SJSA1 (cell line): ENCODE results near the gene HAGH. TPM values are rescaled to one million over a fixed set of nuclear protein-coding genes. Genes with fewer than 3 reads are reported as not detected.
A peak's percentile ranks its signal among the peaks of the same experiment; 100 is the strongest.

Experiments
- DNase-seq, 2 experiments: peaks; one replicate each; pipeline ENCODE4 v3.0.0-alpha.2; 2015 to 2020; ENCODE audit warnings: low spot score in 2 of 2, low read depth in 1 of 2
- H3K27ac ChIP-seq: fragments of 250-450 bp; sonication (Bioruptor Pico); 2 replicates; pipeline ENCODE4 v1.5.1; 2020; ENCODE audit warnings: mild to moderate bottlenecking, moderate library complexity
- H3K27me3 ChIP-seq: fragments of 250-450 bp; sonication (Bioruptor Pico); replicated peaks from 2 replicates; pipeline ENCODE4 v1.5.1; 2020; ENCODE audit warnings: mild to moderate bottlenecking, moderate library complexity
- H3K36me3 ChIP-seq: fragments of 250-450 bp; sonication (Bioruptor Pico); 2 replicates; pipeline ENCODE4 v1.5.1; 2020; ENCODE audit warnings: mild to moderate bottlenecking
- H3K4me1 ChIP-seq: fragments of 250-450 bp; sonication (Bioruptor Pico); replicated peaks from 2 replicates; pipeline ENCODE4 v1.6.1; 2021; ENCODE audit warnings: mild to moderate bottlenecking
- H3K4me3 ChIP-seq: fragments of 250-450 bp; sonication (Bioruptor Pico); 2 replicates; pipeline ENCODE4 v1.5.1; 2020; ENCODE audit warnings: mild to moderate bottlenecking
- H3K9me3 ChIP-seq: fragments of 250-450 bp; sonication (Bioruptor Pico); replicated peaks from 2 replicates; pipeline ENCODE4 v1.5.1; 2020; ENCODE audit warnings: mild to moderate bottlenecking
- total RNA-seq: library from RNA; depleted of rRNA; stranded (reverse); fragments of >200 nt; shearing (Covaris generic); gene quantifications from 2 replicates; pipeline ENCODE4 v1.2.3, GENCODE V29; 2014

HAGH gene
- total RNA-seq, 1 experiment from 2014 or later = 65.3 TPM

DNA sequence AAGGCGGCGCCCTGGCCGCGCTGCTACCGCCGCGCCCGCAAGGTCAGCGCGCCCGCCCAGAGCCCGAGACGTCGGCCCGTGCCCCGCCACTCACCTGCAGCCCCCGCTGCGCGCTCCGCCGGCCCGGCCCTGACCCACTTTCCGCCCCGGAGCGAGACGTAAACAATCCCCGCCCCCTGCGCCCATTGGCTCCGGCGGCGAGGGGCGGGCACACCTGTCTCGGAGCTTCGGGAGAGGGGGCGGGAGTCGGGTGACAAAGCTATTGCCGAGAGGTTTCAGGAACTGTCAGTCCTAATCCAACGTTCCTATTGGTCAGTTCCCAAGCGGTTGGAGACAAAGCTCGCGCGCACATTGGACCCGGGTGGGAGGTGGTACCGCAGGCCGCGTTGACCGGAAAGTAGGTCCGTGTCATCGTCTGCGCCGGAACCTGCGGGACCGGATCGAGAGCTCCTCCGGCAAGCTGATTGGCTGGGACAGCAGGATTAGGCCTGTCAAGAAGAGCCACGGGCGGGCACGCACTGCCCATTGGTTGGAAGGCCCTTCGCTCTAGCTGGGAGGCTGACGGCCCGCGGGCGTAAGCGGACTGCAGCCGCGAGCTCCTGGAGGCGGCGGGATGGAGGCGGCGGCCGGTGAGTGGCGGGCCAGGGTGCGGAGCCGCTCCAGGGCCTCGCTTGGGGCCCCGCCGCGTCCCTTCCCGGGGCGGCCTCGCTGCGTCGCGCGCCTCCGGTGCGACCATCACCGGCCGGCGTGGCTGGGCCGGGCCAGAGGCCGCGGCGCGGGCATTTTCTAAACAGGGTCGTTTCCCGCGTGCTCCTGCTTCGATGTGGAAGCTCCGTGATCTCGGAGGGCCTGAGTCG, 44.0 kb downstream of the HAGH start, which contains the start of the genes NUBP2 and SPSB3:
Gene NUBP2, plus strand, starts transcription at position 553 of the 857 bp plus-strand sequence. Its CDS starts 61 bp downstream, at position 614.
Gene SPSB3, minus strand, starts transcription at position 164 of the 857 bp plus-strand sequence. CDS start 1,088 bp downstream, outside the sequence.
- DNase-seq = peak; percentile 98 to 100
- peak within 1 kb of the TSS; percentile 18 for H3K27ac ChIP-seq
- H3K27me3 ChIP-seq = no peaks in the 10 kb centered on the region
- H3K9me3 ChIP-seq = no peaks in the 10 kb centered on the region
- H3K4me3 ChIP-seq = peak within 1 kb of the TSS; percentile 98
- H3K36me3 ChIP-seq = peaks cover 58% of the 10 kb centered on the region
- peaks cover 17% of the 10 kb centered on the region for H3K4me1 ChIP-seq

DNA sequence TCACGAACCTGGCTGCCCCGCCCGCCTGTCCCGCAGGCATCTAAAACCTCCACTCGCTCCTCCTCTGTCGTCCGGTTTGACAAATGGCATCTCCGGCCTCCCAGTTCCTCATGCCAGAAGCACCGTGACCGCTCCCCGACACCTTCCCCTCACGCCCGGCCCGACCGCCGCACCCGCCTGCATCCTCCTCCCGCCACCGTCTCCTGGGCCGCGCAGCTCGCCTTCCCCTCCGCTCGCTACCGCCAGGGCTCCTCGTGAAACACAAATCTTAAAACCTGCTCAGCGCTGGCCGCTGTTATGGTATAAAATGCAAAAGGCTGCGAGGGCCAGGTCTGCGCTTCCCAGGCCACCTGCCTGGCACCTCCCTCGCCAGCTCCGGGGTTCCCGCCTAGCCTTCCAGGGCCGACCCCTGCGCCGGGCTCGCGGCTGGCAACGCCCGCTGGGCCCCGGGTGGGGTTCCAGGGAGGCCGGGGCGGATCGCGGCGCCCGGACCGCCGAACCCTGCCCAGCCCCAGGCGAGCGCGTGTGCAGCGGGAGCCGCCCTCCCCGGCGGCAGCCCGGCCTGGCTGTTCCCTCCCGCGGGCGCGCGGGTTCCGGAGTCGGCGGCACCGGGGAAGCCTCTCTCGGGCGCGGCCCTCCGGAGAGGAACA, 44.7 kb downstream of the HAGH start:
- Histone ChIP-seq H3K9me3 (no peaks in the 10 kb centered on the region), H3K36me3 (peaks cover 62% of the 10 kb centered on the region), H3K27ac (no peak overlapping the region), H3K27me3 (no peaks in the 10 kb centered on the region), H3K4me3 (peak overlapping the region; percentile 98), H3K4me1 (peaks cover 17% of the 10 kb centered on the region)
- DNase-seq = peak in 1 of 2 experiments; percentile 33

DNA sequence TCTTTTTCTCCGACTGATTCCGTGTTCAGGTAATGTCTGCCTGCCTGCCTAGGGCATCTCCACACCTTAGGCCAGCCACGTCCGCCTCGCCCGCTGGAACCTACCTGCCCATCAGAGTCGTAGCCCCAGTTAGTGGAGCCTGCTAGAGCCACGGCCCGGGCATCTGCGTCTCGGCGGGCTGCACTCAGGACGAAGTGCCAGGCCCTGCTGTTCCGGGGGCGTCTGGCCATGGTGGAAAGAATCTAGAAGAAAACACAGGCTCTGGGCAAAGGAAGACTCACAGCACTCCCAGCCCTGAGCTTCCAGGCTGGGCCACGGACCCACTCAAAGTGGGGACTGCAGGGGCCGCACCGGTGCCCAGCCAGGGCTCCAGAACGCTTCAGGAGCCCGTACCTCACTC, 45.4 kb downstream of the HAGH start:
- Histone ChIP-seq H3K27ac (no peak overlapping the region), H3K36me3 (peaks cover 61% of the 10 kb centered on the region), H3K27me3 (no peaks in the 10 kb centered on the region), H3K4me3 (peak overlapping the region; percentile 98), H3K4me1 (peaks cover 17% of the 10 kb centered on the region), H3K9me3 (no peaks in the 10 kb centered on the region)
- no peak for DNase-seq

DNA sequence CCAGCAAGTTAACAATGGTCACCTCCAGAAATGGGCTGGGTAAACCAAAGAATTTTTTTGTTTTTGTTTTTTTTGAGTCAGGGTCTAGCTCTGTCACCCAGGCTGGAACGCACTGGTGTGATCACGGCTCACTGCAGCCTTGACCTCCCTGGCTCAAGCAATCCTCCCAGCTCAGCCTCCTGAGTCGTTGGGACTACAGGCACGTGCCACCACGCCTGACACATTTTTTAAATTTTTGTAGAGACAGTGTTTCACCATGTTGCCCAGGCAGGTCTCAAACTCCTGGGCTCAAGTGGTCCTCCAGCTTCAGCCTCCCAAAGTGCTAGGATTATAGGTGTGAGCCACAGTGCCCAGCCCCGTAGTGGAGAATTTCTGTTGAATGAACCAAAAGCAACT, 46.0 kb downstream of the HAGH start:
- Histone ChIP-seq H3K4me1 (peaks cover 17% of the 10 kb centered on the region), H3K4me3 (no peak overlapping the region), H3K27ac (no peak overlapping the region), H3K36me3 (peaks cover 60% of the 10 kb centered on the region), H3K9me3 (no peaks in the 10 kb centered on the region), H3K27me3 (no peaks in the 10 kb centered on the region)
- no peak for DNase-seq

DNA sequence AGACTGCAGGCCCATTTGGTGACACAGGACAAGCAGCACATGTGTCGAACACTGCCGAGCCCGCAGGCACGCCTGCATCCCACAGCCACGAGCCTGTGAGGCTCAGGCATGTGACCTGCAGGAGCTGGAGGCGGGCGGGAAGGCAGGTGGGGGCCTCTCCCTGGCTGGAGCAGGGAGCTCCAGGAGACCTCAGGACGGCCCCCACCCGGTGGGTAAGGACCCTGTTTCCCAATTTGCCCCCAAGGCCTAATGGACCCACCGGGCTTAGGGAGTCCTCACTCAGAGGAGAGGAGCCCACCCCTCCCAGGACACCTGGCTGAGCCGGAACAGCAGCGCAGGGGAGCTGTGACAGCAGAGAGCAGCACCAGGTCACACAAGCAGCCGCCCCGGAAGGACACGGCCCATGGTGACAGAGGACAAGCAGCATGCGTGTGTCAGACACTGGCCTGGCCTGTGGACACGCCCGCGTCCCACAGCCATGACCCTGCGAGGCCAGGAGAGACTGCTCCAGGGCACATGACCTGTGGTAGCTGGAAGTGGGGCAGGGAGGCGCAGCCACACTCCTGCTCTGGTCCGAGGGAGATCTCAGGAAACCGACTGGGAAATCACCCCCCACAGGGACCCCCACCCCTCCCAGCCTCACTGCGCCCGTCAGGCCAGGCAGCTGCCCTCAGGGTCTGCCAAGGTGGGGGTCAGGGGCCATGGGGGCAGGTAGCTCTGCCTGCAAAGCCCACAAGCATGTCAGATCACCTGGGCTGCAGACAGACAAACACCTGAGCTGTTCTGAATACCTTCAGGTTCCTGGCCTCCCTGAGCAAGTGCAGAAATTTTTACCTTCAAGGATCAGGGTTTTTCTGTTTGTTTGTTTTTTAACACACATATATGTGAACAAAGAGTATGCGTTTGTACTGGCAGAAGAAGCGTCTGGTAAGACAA, 46.6 kb downstream of the HAGH start:
- Histone ChIP-seq H3K27me3 (no peaks in the 10 kb centered on the region), H3K27ac (no peak overlapping the region), H3K4me3 (no peak overlapping the region), H3K9me3 (no peaks in the 10 kb centered on the region), H3K4me1 (peaks cover 17% of the 10 kb centered on the region), H3K36me3 (peaks cover 62% of the 10 kb centered on the region)
- DNase-seq = no peak

DNA sequence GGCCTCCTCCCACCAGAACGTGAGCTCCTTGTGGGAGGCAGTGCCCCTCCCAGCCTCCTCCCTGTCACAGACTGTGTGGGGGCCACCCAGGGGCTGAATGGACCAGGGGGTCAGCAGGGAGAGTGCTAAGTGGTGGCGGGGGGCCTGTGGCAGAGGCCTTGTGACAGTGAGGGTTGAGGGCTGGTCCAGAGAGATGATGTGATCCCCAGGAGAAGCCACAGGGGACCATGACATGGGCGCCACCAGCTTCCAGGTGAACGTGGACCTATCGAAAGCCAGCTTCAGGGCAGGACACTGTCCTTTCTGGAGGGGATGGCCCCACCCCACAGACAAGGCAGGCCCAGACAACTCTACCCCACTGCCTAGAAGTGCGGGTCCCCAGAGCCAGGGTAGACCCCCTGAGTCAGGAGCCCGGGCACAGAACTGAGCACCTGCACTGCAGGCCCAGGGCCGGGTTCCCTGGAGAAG, 47.4 kb downstream of the HAGH start:
- Histone ChIP-seq H3K36me3 (peaks cover 66% of the 10 kb centered on the region), H3K4me1 (peaks cover 19% of the 10 kb centered on the region), H3K9me3 (no peaks in the 10 kb centered on the region), H3K27ac (no peak overlapping the region), H3K4me3 (no peak overlapping the region), H3K27me3 (no peaks in the 10 kb centered on the region)
- DNase-seq = no peak

DNA sequence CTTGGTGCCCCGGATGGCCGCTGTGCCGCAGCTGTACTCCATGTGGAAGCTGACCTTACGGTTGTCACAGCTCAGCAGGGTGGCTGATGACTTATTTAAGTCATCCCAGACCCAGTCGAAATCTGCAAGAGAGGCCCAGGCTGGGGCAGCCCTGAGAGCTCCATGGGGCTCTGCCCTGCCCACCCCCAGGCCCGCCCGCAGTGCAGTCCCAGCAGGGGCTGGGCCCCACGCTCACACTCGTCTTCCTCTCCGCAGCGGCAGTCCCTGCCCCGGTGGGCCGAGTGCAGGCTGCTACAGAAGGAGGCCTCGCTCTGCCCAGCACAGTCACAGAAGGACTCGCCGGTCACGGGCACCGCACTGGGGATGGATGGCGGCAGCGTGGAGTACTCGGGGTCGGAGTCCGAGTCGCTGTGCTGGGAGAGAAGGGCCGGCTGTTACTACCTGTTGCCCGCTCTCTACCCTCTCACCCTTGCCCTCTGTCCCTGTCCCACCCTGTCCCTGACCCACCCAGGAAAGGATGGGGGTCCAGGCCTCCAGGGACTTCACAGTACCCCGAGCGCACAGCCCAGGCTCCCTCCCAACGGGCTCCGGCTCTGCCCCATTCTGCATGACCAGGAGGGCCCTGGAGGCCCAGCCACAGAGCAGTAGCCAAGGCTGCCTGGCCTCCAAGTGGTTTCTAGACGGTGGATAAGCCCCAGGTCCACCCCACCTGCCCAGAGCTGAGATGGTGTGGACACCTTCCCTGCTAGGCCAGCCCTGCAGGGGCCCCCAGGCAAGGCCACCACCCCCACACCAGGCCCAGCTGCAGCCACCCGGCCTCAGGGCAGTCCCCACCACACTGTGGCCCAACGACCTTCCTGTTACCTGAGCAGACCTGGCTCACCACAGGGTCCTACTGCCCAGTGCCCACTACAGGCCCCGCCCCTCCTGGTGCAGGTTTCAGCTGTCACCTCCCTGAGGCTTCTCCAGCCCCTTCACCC, 48.1 kb downstream of the HAGH start:
- Histone ChIP-seq H3K9me3 (no peaks in the 10 kb centered on the region), H3K36me3 (peaks cover 67% of the 10 kb centered on the region), H3K27ac (no peak overlapping the region), H3K27me3 (no peaks in the 10 kb centered on the region), H3K4me1 (peaks cover 21% of the 10 kb centered on the region), H3K4me3 (no peak overlapping the region)
- DNase-seq = no peak

DNA sequence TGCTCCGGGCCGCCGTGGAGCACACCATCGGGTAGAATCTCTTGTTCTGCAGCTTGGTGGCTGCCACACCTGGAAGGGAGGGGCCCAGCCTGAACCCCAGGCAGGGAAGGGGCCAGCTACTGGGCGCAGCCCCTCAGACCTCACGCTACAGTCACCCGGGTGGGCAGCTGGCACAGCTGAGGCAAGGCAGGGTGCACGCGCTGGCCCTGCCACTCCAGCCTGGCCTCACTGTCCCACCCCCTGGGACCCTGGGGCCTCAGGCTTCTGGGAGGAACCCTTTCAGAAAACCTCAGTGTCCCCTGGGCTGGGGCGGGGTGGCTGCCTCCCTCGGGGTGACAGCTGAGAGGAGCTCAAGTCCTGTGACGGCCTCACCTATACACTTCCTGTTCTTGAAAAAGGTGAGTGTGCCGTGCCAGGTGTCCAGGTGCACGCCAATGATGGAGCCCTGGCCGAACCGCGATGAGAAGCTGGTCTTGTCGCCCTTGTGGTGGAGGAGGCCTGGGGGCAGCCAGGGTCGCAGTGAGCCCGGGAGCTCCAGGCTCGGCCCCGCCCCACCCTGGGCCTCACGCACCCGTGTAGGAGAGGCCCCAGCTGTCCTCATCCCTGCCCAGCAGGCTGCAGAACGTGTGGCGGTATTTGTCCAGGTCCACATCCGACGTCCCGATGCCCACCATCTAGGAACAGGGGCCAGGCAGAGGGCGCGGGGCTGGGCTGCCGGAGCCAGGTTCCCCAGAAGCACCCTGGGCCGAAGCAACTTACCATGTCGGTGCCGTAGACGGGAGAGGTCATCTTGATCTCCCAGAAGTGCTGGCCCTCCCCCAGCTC, 49.0 kb downstream of the HAGH start:
- Histone ChIP-seq H3K9me3 (peaks cover 3% of the 10 kb centered on the region), H3K4me1 (peaks cover 21% of the 10 kb centered on the region), H3K27me3 (no peaks in the 10 kb centered on the region), H3K4me3 (no peak overlapping the region), H3K36me3 (peaks cover 69% of the 10 kb centered on the region), H3K27ac (no peak overlapping the region)
- DNase-seq = no peak

DNA sequence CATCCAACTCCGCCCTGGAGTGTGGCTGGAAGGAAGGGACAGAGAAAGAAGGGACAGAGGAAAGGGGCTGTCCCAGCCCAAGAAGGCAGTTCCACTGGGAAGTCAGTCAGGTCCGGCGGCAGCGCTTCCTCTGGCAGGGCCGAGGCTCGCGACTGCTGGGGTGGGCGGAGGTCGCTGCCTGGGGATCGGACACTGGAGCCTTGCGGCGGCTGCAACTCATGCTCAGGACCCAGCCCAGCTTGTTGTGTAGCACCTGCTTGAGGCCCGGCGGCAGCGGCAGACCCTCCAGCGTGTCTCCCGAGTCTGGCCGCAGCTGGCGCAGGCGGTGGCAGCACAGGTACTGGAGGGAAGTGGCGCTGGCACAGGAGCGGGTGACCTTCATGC, 49.6 kb downstream of the HAGH start:
- Histone ChIP-seq H3K9me3 (peaks cover 4% of the 10 kb centered on the region), H3K27me3 (no peaks in the 10 kb centered on the region), H3K4me3 (no peak overlapping the region), H3K27ac (no peak overlapping the region), H3K4me1 (peaks cover 23% of the 10 kb centered on the region), H3K36me3 (peaks cover 71% of the 10 kb centered on the region)
- no peak for DNase-seq

DNA sequence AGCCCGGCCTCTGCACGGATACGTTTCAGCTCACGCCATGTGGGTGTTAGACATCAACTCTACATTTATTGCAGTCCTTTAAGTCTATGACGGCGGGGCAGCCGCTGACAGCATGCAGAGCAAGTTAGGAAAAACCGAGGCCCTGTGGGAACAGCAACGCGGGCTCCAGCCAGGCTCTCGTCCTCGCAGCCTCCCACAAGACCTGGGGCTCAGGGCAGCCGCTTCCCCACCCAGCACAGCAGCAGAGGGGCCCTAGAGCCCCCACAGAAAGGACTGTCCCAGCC, 50.0 kb downstream of the HAGH start:
- Histone ChIP-seq H3K4me1 (peaks cover 22% of the 10 kb centered on the region), H3K27me3 (no peaks in the 10 kb centered on the region), H3K4me3 (no peak overlapping the region), H3K27ac (no peak overlapping the region), H3K9me3 (peaks cover 4% of the 10 kb centered on the region), H3K36me3 (peaks cover 70% of the 10 kb centered on the region)
- no peak for DNase-seq

DNA sequence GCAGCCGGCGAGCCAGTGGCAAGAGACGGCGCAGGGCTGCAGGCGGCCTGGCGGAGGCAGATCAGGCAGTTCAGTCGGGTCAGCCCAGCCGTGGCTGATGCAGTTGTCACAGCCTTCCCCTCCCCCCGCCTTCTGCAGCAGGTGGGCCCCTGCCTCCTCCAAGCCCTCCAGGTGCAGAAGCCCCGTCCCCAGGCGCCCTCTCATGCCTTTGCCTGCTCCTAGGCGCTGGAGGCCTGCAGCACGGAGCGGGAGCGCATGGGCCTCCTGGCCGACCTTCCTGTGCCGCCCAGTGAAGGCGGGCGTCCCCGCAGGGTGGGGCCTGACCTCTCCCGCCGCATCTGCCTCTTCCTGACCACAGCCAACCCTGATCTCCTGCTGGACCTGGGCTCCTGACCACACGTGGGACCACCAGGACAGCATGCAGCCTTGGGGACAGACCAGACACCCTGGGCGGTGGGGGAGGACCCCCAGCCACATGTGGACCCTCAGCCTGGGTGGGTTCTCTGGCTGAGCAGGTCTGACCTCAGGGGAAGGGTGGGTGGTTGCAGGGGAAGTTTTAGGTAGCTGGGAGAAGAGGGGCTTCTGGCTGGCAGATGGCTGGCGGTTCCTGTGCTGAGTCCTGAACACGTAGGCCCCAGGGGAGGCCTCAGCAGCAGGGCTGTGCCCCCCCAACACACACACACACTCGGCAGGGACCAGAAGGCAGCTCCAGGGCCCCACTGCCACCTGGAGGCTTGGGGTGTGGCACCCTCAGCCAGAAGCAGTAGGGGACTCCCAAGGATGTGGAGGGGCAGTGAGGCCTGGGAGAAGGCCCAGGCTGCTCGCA, 50.6 kb downstream of the HAGH start:
- no peak for DNase-seq
- H3K36me3 ChIP-seq = peaks cover 73% of the 10 kb centered on the region

More for the DNA sequence above, 50.6 kb downstream of the HAGH start:
- H3K4me1 ChIP-seq = peaks cover 21% of the 10 kb centered on the region
- H3K27me3 ChIP-seq = no peaks in the 10 kb centered on the region
- no peak overlapping the region for H3K4me3 ChIP-seq
- H3K9me3 ChIP-seq = peaks cover 4% of the 10 kb centered on the region
- no peak overlapping the region for H3K27ac ChIP-seq
